DMS 273 (cell line): Measurements from ENCODE around the gene DECR2.

ENCODE experiments used
- DNase-seq: peaks from one replicate; lab custom pipeline; 2025; ENCODE audit not compliant: unreplicated experiment; lab: John Stamatoyannopoulos, UW

Gene DECR2

GRCh38 chr16:440627-441026 lies 38.9 kb downstream of the DECR2 start:
- DNase-seq: no peak

- DNase-seq: no peak
These were observed 39.8 kb downstream of the DECR2 start for GRCh38 chr16:441447-441846.

GRCh38 chr16:442976-443375 lies 41.3 kb downstream of the DECR2 start:
- no peak for DNase-seq

DNA sequence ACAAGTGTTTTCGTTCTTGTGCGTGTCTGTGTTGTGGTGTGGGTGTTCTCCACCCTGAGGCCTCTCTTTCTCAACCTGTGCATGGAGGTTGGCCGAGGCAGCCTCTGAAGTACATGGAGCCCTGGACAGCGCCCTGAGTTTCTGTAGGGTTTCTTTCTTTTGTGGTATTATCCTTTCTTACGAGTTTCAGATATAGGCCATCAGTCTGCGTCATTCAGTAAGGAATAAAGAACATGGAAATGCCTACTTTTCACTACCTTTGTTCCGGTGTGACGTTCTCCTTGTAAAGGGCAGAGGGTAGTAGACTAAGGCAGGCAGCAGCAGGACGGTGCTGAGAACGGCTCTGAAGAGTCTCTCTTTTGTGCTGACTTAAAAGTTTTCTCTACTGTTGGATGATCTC lies 42.3 kb downstream of the DECR2 start:
- DNase-seq: no peak

GRCh38 chr16:445566-445965 lies 43.9 kb downstream of the DECR2 start:
- DNase-seq: peak; percentile 39

DNA sequence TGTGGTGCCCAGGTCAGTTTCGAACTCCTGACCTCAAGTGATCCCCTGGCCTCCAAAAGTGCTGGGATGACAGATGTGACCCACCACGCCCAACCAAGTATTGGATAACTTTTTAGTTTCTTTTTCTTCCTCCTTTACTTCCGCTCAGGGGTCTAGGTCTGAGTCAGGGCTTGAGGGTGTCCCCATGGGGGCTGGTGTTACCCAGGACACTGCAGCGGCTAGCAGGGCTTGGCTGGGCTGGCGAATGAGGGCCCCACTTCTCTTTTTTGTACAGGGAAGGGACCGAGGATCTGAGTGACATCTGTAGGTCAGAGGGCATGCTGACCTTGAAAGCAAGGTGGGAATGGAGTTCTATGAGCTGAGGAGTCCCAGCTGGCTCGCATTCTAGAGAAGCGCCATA lies 48.7 kb downstream of the DECR2 start:
- DNase-seq: no peak

DNA sequence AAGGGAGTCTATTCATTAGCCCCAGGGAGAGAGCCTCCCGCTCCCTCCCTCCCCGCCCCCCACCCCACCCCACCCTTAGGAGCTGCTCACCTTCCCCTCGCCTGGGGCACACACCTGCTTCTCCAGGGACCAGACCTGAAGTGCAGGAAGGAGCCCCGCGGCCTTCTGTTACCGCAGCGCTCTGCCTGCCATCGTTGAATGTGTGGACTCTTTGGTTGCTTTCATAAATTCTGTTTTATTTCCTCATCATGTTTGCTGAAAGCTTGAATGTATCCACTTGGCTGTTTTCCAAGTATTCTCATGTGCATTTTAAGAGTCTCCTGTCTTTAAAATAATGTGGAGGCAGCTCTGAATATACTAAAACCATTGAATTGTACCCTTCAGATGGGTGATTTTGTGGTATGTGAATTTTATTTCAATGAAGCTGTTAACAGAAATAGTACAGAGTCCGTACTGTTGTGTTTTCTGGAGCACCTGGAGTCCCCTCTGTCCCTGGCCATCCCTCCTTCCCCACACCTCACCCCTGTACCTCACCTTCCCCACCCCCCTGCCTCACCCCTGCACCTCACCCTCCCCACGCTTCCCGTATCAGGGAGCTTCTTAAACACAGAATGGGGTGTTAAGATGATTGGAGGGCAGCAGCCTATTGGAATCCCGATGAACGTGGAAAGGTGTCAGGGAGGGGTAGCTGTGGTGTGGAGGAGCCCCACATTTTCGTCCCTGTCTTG lies 49.3 kb downstream of the DECR2 start:
- no peak for DNase-seq

GRCh38 chr16:454397-454940 lies 52.8 kb downstream of the DECR2 start:
- DNase-seq: no peak

DNA sequence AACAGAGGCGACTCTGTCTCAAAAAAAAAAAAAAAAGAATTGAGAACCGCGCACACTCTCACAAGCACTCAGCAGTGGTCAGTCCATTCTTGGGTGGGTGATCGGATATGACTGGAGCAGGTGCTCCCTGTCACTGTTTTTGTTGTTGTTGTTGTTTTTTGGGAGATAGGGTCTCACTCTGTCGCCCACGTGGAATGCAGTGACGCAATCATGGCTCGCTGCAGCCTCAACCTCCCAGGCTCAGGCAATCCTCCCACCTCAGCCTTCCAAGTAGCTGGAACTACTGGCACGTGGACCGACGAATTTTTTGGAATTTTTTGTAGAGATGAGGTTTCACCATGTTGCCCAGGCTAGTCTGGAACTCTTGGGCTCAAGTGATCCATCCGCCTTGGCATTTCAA lies 53.8 kb downstream of the DECR2 start:
- DNase-seq: no peak

DNA sequence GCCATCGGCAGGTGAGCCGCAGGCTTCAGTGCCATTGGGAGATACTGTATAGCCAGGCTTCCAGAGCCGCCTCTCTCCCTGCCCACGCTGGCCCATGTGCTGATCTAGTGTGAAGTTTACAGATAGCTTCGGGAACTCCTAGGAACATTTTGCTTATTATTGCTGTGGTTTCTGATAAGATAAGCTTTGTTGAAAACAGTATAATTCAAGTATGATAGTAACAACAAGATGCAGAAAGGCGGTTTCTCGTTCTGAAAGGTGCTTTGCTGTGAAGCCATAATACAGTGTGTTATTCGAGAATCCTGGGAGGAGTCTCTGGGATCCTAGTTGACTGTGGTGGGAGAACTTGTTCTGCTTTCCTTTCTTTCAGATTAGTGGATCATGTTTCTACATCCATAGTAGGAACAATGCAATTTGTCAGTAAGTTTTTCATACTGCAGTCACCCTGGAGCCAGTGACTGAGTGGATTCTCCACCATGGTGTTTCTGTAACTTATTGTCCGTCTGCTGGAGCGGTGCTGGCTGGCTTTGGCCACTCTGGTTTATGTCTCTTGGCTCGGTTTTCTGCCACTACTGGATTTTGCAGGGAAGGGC lies 55.3 kb downstream of the DECR2 start:
- DNase-seq: no peak

DNA sequence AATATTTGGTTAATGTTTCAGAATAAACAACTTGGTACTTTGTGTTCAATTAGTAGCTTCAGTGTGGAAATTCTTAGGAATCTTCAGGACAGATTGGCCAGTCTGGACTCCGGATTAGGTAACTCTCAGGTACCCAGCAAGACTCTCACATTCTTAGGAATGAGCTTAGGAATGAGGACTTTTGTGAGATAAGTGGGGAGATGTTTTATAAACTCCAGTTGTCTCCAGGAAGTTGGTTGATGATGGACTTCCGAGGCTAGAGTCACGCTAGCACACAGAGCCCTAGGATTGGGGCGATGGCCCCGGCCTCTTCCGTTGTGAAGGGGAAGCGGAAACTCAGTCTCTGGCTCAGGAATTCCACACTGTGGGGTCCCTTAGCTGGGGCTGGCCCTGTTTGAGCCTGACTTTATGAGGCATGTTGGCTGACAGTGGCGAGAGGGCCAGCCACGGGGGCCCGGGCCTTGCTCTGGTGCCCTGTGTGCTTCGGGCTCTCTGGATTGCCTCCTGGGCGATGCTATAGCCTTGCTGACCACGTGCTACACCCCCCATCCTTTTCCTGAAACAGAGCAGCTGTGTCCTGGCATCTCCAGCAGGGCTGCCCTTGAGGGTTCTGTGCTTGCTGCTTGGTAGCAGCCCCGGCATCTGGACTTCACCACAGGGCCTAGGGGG lies 56.2 kb downstream of the DECR2 start:
- no peak for DNase-seq

DNA sequence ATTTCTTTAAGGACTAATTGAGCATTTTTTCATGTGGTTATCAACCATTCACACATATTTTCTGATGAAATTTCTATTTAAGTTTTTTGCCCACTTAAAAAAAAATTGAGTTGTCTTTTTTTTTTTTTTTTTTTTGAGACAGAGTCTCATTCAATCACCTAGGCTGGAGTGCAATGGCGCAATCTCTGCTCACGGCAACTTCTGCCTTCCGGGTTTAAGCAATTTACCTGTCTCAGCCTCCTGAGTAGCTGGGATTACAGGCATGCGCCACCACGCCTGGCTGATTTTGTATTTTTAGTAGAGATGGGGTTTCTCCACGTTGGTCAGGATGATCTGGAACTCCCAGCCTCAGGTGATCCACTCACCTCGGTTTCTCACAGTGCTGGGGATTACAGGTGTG lies 58.1 kb downstream of the DECR2 start:
- no peak for DNase-seq

GRCh38 chr16:460787-461186 lies 59.1 kb downstream of the DECR2 start:
- DNase-seq: no peak
